ENCODE results near the gene HLCS.

Gene HLCS

GRCh38 chr21:36854391-36854790, 112.1 kb downstream of the HLCS start:
- DNase-seq (ENCODE audit: low read depth): peak; percentile 39
- TF ChIP-seq CTCF (IDR thresholded peaks at IDR 0.05; ENCODE audit: insufficient read depth, low read depth, low read length, missing control alignments): peak; percentile 60
- no peak overlapping the region for H3K4me3 ChIP-seq (ENCODE audit: low read length)

- H3K4me3 ChIP-seq (ENCODE audit: low read length): no peak overlapping the region
- no peak for DNase-seq (ENCODE audit: low read depth)
- no peak for TF ChIP-seq CTCF (IDR thresholded peaks at IDR 0.05; ENCODE audit: insufficient read depth, low read depth, low read length, missing control alignments)
Measured at GRCh38 chr21:36852864-36853263, 113.6 kb downstream of the HLCS start.

- TF ChIP-seq CTCF (IDR thresholded peaks at IDR 0.05; ENCODE audit: insufficient read depth, low read depth, low read length, missing control alignments): no peak
- DNase-seq (ENCODE audit: low read depth): no peak
- H3K4me3 ChIP-seq (ENCODE audit: low read length): no peak overlapping the region
Measured at GRCh38 chr21:36852293-36852692, 114.2 kb downstream of the HLCS start.

GRCh38 chr21:36851121-36851520, 115.3 kb downstream of the HLCS start:
- no peak for DNase-seq (ENCODE audit: low read depth)
- H3K4me3 ChIP-seq (ENCODE audit: low read length): no peak overlapping the region
- no peak for TF ChIP-seq CTCF (IDR thresholded peaks at IDR 0.05; ENCODE audit: insufficient read depth, low read depth, low read length, missing control alignments)

GRCh38 chr21:36850372-36850771, 116.1 kb downstream of the HLCS start:
- no peak for DNase-seq (ENCODE audit: low read depth)
- TF ChIP-seq CTCF (IDR thresholded peaks at IDR 0.05; ENCODE audit: insufficient read depth, low read depth, low read length, missing control alignments): no peak
- no peak overlapping the region for H3K4me3 ChIP-seq (ENCODE audit: low read length)

GRCh38 chr21:36849461-36850105, 116.9 kb downstream of the HLCS start:
- no peak for DNase-seq (ENCODE audit: low read depth)
- no peak overlapping the region for H3K4me3 ChIP-seq (ENCODE audit: low read length)
- TF ChIP-seq CTCF (IDR thresholded peaks at IDR 0.05; ENCODE audit: insufficient read depth, low read depth, low read length, missing control alignments): no peak

GRCh38 chr21:36848730-36849274, 117.7 kb downstream of the HLCS start:
- no peak for DNase-seq (ENCODE audit: low read depth)
- no peak for TF ChIP-seq CTCF (IDR thresholded peaks at IDR 0.05; ENCODE audit: insufficient read depth, low read depth, low read length, missing control alignments)
- no peak overlapping the region for H3K4me3 ChIP-seq (ENCODE audit: low read length)

Measured in epithelial cell of esophagus (primary cell).